Retinal pigment epithelial cell (primary cell): ENCODE results near the gene ZNF165.

Source experiments
- DNase-seq: peaks from one replicate; pipeline ENCODE4 v3.0.0-alpha.2; 2010; ENCODE audit warnings: low read depth
- H3K4me3 ChIP-seq: 2 replicates; pipeline ENCODE4 v1.5.1; 2011; ENCODE audit warnings: mild to moderate bottlenecking, low read length, control low read depth, moderate library complexity
- TF ChIP-seq, protein P1 (sequence below): conservative IDR thresholded peaks from 2 replicates; pipeline ENCODE4 v1.5.1; 2011; ENCODE audit warnings: low read depth, low read length, control low read depth, inconsistent platforms

ZNF165 gene

DNA sequence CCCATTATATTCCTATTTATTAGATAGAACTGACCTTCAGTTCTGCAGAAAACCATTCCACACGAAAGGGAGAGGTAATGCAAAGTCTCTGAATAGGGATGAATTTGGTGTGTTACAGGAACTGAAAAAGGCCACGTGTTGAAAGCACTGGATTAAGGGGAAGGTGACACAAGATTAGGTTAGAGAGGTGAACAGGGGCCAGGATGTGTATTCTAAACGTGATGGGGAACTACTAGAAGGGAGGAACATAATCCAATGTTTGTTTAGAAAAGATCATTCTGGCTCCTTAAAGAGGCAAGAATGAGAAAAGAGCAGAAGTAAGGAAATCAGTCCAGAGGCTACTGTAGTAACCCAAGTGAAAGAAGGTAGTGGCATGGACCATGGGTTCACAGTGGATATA is 55.0 kb downstream of the ZNF165 start:
- no peak for DNase-seq
- TF ChIP-seq, protein P1, sequence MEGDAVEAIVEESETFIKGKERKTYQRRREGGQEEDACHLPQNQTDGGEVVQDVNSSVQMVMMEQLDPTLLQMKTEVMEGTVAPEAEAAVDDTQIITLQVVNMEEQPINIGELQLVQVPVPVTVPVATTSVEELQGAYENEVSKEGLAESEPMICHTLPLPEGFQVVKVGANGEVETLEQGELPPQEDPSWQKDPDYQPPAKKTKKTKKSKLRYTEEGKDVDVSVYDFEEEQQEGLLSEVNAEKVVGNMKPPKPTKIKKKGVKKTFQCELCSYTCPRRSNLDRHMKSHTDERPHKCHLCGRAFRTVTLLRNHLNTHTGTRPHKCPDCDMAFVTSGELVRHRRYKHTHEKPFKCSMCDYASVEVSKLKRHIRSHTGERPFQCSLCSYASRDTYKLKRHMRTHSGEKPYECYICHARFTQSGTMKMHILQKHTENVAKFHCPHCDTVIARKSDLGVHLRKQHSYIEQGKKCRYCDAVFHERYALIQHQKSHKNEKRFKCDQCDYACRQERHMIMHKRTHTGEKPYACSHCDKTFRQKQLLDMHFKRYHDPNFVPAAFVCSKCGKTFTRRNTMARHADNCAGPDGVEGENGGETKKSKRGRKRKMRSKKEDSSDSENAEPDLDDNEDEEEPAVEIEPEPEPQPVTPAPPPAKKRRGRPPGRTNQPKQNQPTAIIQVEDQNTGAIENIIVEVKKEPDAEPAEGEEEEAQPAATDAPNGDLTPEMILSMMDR, result no peak
- peak overlapping the region; percentile 78 for H3K4me3 ChIP-seq

DNA sequence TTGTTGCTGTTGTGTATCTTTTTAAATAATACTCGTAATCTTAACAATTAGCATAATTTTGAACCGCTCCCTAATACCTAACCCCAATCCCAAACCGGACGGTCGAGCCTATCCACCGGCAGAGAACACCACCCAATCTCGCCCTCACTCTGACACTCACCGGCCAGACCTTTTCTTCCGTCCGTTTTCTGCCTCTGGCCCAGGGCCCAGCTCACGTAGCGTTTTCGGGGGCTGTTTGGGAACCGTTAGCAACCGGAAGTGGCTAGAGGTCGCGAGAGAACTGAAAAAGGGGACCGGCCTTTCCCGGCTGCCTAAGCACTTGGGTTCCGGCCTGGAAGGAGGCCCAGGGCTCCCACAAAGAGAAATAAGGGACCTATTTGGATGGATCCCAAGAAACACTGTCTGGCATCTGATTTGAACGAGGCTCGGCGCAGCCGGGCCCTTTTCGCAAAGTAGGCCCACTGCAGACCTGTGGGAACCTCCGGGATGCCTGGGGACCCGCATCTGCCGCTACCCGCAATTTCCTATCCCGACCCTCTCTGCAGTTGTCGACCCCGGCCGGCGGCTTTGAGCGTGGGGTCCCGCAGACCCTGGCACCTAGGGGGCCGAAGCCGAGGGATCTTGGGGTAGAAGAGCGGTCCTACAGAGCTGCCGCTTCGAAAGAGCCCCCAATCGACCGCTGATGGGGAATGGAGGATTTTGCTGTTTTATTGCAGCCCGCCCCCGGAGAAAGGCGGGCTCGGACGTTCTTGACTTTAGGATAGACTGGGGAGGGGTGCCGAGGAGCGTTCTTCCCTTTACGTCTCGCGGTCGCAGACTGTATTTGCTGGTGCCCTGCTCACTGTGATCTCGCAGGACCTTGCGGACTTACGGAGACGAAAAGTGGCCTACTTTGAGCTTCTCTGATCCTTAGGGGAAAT is 56.5 kb downstream of the ZNF165 start:
- H3K4me3 ChIP-seq, result peak overlapping the region; percentile 78
- TF ChIP-seq, protein P1, result no peak

DNA sequence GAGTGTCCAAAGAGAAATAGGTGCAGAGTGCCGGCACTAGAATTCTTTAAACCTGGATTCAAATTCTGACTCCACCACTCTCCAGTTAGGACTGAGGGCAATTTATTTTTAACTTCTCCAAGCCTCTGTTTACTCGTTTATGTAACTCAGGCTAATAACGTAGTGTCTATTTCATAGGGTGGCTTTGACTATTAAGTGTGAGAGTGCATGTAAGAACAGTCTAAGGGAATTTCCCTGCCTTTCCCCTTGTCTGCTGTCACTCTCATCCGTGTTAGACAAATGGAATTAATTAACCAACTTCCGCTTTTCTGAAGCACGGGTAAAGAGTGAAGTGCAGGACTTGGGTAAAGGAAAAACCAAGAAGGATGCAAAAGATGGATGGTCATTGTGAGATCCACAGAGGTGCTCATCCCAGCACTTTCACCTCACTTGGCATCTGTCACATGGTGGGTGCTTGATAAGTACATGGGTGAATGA is 57.2 kb downstream of the ZNF165 start:
- DNase-seq, result no peak
- H3K4me3 ChIP-seq, result peak overlapping the region; percentile 78
- TF ChIP-seq, protein P1, result no peak

More for the DNA sequence above, 56.5 kb downstream of the ZNF165 start:
- DNase-seq, result peak; percentile 88
